Fibroblast of villous mesenchyme (primary cell): Measurements from ENCODE around the gene BTBD9. TPM values are rescaled to one million over a fixed set of nuclear protein-coding genes. Genes with fewer than 3 reads are reported as not detected.

Source experiments
- DNase-seq: peaks from one replicate; pipeline ENCODE4 v3.0.0-alpha.2; 2010; ENCODE audit warnings: low read depth
- H3K4me3 ChIP-seq: 2 replicates; pipeline ENCODE4 v1.5.1; 2011; ENCODE audit warnings: low read depth, mild to moderate bottlenecking, low read length
- total RNA-seq: library from RNA; depleted of rRNA; stranded (reverse); fragments of >200 nt; gene quantifications from 2 replicates; pipeline ENCODE4 v1.2.3, GENCODE V29; 2012
- TF ChIP-seq, protein P1 (sequence below): IDR thresholded peaks from 2 replicates; pipeline ENCODE4 v1.5.1; 2012; ENCODE audit warnings: low read depth, mild to moderate bottlenecking, low read length; ENCODE audit not compliant: insufficient read depth

Gene BTBD9
- total RNA-seq, 1 donor: 12.1 TPM

DNA sequence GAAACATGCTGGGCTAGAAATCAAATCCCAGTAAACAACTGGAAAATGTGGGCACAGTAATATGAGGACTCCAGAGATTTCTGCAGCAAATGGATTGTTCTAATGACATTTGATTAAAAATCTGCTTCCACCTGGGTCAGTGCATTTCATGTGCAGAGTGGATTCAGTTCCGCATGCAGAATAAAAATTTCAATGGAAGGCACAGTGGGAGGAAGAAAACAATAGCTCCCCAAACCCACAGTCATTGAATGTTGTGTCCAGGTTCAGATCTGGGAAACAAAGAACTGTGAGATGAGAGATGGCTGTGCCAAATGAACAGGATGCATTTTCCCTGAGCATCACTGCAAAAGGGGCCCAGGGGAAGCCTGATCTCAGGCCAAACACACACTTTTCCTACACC, 403.1 kb downstream of the BTBD9 start:
- no peak for DNase-seq
- no peak overlapping the region for H3K4me3 ChIP-seq
- TF ChIP-seq, protein P1, sequence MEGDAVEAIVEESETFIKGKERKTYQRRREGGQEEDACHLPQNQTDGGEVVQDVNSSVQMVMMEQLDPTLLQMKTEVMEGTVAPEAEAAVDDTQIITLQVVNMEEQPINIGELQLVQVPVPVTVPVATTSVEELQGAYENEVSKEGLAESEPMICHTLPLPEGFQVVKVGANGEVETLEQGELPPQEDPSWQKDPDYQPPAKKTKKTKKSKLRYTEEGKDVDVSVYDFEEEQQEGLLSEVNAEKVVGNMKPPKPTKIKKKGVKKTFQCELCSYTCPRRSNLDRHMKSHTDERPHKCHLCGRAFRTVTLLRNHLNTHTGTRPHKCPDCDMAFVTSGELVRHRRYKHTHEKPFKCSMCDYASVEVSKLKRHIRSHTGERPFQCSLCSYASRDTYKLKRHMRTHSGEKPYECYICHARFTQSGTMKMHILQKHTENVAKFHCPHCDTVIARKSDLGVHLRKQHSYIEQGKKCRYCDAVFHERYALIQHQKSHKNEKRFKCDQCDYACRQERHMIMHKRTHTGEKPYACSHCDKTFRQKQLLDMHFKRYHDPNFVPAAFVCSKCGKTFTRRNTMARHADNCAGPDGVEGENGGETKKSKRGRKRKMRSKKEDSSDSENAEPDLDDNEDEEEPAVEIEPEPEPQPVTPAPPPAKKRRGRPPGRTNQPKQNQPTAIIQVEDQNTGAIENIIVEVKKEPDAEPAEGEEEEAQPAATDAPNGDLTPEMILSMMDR: no peak

DNA sequence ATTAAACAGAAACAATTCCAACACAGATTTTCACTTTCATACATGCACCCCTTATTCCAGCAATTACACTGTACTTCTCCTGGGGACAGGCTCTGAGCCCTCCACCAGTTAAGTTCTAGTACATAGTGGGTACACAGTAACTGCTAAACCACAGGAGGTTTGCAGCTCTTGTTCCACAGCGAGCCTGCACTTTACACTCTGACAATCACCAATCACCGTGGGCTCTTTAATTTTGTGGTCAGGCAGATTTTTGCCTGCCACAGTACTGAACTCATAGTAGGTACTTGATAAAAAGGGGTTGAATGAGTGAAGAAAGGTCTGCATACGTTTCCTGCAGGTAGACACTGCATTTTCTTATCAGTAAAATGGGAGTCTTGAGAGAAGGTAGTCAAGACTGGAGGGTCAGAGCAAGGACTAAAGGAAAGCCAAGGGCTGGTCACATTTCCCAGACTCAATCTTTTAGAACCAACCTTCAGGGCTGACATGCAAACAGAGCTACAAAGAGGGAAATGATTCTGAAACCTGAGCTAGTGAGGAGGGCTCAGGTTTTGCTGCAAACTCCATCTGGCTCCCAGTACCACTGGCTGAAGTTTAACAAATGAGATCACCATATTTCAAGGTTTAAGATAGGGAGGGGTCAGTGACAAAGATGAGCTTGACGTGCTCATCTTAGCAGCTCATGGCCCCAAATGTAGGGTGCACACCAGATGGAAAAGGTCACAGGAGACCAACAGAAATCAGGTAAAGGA, 404.6 kb downstream of the BTBD9 start:
- H3K4me3 ChIP-seq: no peak overlapping the region
- no peak for DNase-seq
- TF ChIP-seq, protein P1: no peak

DNA sequence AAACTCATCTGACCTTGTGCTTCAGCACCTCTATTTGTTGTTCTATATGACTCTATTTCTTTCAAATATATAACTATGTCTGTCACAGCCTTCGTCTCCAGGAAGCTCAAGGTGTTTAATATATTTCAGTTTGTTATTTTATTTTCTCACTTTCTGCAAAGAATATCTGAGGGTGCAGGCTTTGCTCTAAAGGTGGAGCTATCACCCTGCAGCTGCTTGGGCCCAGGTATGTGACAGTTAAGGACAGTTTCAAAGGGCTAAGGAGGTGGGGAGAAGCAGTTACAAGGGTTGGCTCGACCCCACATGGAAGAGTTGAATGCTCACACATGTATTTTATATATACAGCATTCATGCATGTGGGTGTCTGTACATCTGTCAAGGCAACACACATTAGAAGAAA, 405.6 kb downstream of the BTBD9 start:
- TF ChIP-seq, protein P1: no peak
- H3K4me3 ChIP-seq: no peak overlapping the region
- no peak for DNase-seq

DNA sequence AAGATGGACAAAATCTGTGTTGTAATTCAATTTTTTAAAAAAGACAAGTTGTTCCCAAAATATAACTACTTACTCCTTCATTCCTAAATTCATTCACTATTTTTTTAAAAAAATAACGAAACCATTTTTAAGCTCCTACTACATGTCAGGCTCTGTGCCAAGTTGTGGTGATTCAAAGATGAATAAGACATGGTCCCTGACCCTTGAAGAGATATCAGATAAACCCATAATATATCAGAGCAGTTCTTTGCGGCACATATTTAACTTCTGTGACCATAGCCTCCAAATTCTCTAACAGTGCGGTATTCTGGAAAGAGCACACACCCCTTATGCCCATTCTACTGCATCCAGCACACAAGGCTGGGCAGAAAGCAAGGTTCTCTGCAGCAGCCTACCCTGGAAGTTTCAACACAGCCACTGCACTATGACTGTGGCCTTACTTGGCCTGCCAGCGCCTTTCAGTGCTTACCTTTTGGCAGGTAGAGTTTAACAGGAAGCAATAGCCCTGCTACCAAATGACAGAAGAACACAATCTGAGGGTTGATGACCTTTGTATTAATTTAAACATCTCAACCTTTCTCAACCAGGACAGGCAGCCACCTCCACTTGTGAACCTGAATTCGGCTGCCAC, 406.5 kb downstream of the BTBD9 start:
- no peak for DNase-seq
- TF ChIP-seq, protein P1: no peak
- no peak overlapping the region for H3K4me3 ChIP-seq

DNA sequence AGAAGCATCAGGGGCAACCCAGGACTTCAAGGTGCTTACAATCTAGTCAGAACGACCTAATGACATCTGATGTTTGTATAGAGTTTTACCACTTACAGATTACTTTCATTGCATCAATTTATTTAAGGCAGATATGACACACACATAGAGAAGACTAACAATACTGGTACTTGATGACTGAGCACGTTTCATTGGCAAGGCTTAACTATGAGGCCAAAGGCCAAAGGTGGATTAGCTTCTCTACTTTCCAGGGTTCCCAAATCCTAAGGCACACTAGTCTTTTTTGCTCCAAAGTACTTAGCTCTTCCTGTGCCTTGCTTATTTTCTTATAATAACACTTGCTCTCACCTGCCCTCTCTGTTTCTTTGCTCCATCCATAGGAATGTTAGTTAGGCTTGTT, 414.0 kb downstream of the BTBD9 start:
- H3K4me3 ChIP-seq: no peak overlapping the region
- DNase-seq: no peak
- TF ChIP-seq, protein P1: no peak

DNA sequence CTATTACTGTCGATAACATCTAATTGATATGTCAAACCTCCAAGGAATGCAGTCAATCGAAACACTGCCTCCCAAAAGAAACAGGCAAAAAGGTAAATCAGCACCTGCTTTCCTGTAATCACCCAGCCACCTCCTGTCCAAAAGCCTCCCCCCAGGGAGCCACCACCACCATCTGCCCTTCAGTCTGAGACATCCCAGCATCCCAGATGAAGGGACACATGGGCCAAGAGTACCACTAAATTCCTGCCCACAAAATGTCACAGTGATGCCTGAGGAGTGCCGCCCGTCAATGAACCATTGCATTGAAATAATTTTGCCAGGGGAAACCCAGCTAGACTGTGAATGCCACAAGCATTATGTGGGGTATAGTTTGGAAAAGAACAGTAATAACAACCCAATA, 418.5 kb downstream of the BTBD9 start:
- TF ChIP-seq, protein P1: no peak
- no peak for DNase-seq
- no peak overlapping the region for H3K4me3 ChIP-seq
